Kidney (tissue), 14 donors: ENCODE results near the gene NECTIN1. TPM values are rescaled to one million over a fixed set of nuclear protein-coding genes. Genes with fewer than 3 reads are reported as not detected.

ENCODE experiments used
- DNase-seq, 5 donors: peaks; one replicate each; pipeline ENCODE4 v3.0.0-alpha.2; 2013 to 2020
- FAIRE-seq: peaks from 2 replicates; lab custom pipeline; 2012; peaks lifted over from hg19 to GRCh38; lab: Jason Lieb, UNC
- H3K27ac ChIP-seq, 2 donors: one replicate each; pipeline ENCODE4 v1.7.0; 2013; ENCODE audit warnings: low read depth in 2 of 2, low read length in 2 of 2, inconsistent platforms in 1 of 2
- H3K27me3 ChIP-seq: one replicate; pipeline ENCODE4 v1.7.1; 2013; ENCODE audit warnings: low read length, inconsistent platforms; ENCODE audit not compliant: control insufficient read depth, insufficient read depth
- H3K36me3 ChIP-seq, 3 donors: one replicate each; pipeline versions ENCODE4 v1.7.0 to v1.7.1; 2013; ENCODE audit warnings: low read length in 3 of 3, control low read depth in 1 of 3, inconsistent platforms in 1 of 3; ENCODE audit not compliant: insufficient read depth in 3 of 3, control insufficient read depth in 2 of 3
- H3K4me1 ChIP-seq, 3 donors: one replicate each; pipeline versions ENCODE4 v1.7.0 to v1.7.1; 2013; ENCODE audit warnings: low read length in 3 of 3, inconsistent platforms in 1 of 3, low read depth in 1 of 3; ENCODE audit not compliant: control insufficient read depth in 2 of 3, insufficient read depth in 2 of 3
- H3K4me3 ChIP-seq, 3 donors: one replicate each; pipeline versions ENCODE4 v1.7.0 to v1.8.1; 2013; ENCODE audit warnings: low read length in 3 of 3, control low read depth in 1 of 3, inconsistent platforms in 1 of 3
- H3K9ac ChIP-seq, 3 donors: one replicate each; pipeline versions ENCODE4 v1.7.0 to v1.7.1; 2013; ENCODE audit warnings: low read length in 3 of 3, control low read depth in 1 of 3, inconsistent platforms in 1 of 3
- H3K9me3 ChIP-seq, 3 donors: one replicate each; pipeline versions ENCODE4 v1.7.0 to v1.7.1; 2013; ENCODE audit warnings: low read length in 3 of 3, control low read depth in 1 of 3, inconsistent platforms in 1 of 3; ENCODE audit not compliant: control insufficient read depth in 2 of 3, insufficient read depth in 1 of 3
- intact Hi-C: fragments of 100-400 bp; cut with DNase I; formaldehyde crosslinking; loops from one replicate; pipeline ENCODE4 v1.11.1; 2022
- polyA plus RNA-seq: library from polyadenylated mRNA; stranded (reverse); fragments of 350-450 nt; fragmentation: Illumina TruSeq; extraction: RNeasy Lipid Tissue Mini Kit (QIAGEN cat#74804); gene quantifications from one replicate; pipeline ENCODE4 v1.2.3, GENCODE V29; 2014; ENCODE audit warnings: low read depth, low replicate concordance; ENCODE audit not compliant: insufficient read depth
- total RNA-seq: library from RNA; stranded (reverse); fragmentation: NEBNext Ultra II Directional; extraction: Animal tissue kit (Norgen Biotek cat#: 25700); gene quantifications from one replicate; pipeline ENCODE4 v1.2.1, GENCODE V29; 2021
- TF ChIP-seq, protein P1 (sequence below): IDR thresholded peaks from 3 replicates; pipeline ENCODE4 v1.5.1; 2012; ENCODE audit warnings: mild to moderate bottlenecking, moderate library complexity, borderline replicate concordance; ENCODE audit not compliant: insufficient read depth; ENCODE audit errors: extremely low read depth
- donor health status: control.
- donor health status: control.
- donor health status: control.
- donor health status: control.
- donor health status: control.
- donor health status: DM: yes; HTN: yes; CAD: no.
- donor health status: Normal renal cell carcinoma (clear cell type).

NECTIN1 gene
- total and polyA plus RNA-seq, 2 donors from 2014 or later: 6.0 to 13.2 TPM

DNA sequence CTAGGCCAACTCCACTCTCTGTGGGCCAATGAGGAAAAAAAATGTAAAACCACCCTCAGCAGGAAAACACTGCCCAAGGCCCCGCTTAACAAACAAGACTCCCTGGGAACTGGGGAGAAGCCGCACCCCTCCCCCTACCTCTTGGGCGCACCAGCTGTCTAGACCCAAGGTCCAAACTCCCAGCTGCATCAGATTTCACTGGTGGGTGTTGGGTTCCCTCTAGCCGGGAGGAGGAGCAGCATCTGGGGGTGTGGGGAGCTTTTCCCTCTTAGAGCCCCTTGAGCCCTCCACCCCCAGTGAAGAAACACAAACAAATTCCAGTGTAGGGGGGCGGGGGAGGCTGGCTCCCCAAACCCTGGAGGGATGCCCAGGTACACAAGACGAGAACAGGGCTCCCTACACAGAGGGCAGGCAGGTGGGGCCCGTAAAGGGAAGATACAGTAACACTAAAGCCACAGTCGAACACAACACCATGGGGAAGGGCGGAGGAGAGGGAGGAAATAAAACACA is 64.9 kb downstream of the NECTIN1 start:
- Histone ChIP-seq H3K4me1 (no peaks in the 10 kb centered on the region), H3K4me3 (no peak overlapping the region), H3K9me3 (no peaks in the 10 kb centered on the region), H3K27me3 (no peaks in the 10 kb centered on the region), H3K9ac (no peak overlapping the region), H3K36me3 (no peaks in the 10 kb centered on the region), H3K27ac (no peak overlapping the region)
- TF ChIP-seq, protein P1, sequence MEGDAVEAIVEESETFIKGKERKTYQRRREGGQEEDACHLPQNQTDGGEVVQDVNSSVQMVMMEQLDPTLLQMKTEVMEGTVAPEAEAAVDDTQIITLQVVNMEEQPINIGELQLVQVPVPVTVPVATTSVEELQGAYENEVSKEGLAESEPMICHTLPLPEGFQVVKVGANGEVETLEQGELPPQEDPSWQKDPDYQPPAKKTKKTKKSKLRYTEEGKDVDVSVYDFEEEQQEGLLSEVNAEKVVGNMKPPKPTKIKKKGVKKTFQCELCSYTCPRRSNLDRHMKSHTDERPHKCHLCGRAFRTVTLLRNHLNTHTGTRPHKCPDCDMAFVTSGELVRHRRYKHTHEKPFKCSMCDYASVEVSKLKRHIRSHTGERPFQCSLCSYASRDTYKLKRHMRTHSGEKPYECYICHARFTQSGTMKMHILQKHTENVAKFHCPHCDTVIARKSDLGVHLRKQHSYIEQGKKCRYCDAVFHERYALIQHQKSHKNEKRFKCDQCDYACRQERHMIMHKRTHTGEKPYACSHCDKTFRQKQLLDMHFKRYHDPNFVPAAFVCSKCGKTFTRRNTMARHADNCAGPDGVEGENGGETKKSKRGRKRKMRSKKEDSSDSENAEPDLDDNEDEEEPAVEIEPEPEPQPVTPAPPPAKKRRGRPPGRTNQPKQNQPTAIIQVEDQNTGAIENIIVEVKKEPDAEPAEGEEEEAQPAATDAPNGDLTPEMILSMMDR: no peak
- FAIRE-seq (no peak), DNase-seq (peak in 4 of 5 donors; percentile 81 to 90 (median 86))
- intact Hi-C loops: loop anchor here (10.0 kb wide), 2 partner anchors 411 to 451 kb away; no protein-coding TSS in a partner anchor

DNA sequence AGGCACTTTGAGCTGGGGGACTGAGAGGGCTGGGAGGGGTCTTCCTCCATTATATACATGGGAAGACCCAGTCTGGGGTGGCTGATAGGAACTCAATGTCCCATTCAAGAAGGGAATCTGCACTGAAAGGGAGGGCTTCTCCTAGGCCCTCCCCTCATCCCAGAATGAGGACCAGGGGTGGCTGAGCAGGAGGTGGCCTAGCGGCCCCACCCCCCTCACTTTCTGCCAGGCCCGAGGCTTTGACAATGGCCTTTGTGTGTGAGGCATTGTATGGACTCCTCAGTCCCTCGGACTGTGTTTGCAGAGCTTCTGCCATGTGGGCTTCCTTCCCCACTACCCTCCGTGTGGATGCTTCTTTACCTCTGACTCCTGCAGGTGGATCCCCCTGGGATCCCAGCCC is 65.7 kb downstream of the NECTIN1 start:
- Histone ChIP-seq H3K9ac (no peak overlapping the region), H3K9me3 (no peaks in the 10 kb centered on the region), H3K4me3 (no peak overlapping the region), H3K27me3 (no peaks in the 10 kb centered on the region), H3K27ac (no peak overlapping the region), H3K4me1 (no peaks in the 10 kb centered on the region), H3K36me3 (no peaks in the 10 kb centered on the region)
- FAIRE-seq (no peak), DNase-seq (no peak)
- intact Hi-C loops: loop anchor here (10.0 kb wide), 2 partner anchors 412 to 452 kb away; no protein-coding TSS in a partner anchor
- TF ChIP-seq, protein P1: no peak

DNA sequence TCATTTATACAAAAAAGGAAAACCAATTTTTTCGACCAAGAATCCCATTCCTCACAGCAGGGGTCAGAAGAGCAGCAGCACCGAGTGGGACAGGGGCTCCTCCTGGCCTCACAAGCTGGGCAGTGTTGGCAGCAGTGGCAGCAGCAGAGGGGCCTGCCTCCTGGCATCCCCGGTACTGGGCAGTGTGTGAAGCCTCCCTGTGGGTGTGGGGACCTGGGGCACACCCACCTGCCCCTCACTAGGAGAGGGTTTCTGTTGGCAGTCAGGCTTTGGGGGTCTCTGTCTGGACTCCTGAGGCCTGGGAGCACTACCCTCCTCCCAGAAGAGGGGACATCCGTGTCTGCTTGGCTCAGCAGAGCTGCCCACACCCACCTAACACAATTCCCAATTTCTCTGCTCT is 67.8 kb downstream of the NECTIN1 start:
- Histone ChIP-seq H3K36me3 (no peaks in the 10 kb centered on the region), H3K4me1 (no peaks in the 10 kb centered on the region), H3K4me3 (no peak overlapping the region), H3K27ac (no peak overlapping the region), H3K27me3 (no peaks in the 10 kb centered on the region), H3K9me3 (no peaks in the 10 kb centered on the region), H3K9ac (no peak overlapping the region)
- intact Hi-C loops: loop anchor here (10.0 kb wide), 2 partner anchors 414 to 454 kb away; no protein-coding TSS in a partner anchor
- TF ChIP-seq, protein P1: no peak
- DNase-seq (no peak), FAIRE-seq (no peak)
